ENCODE results near the gene PDZRN3. TPM values are rescaled to one million over a fixed set of nuclear protein-coding genes. Genes with fewer than 3 reads are reported as not detected.

PDZRN3 gene
- total and polyA plus RNA-seq, 10 donors = 1.5 to 5.5 (median 2.8) TPM

- no peak overlapping the region for H3K27ac ChIP-seq
- no peak for DNase-seq
- WGBS, 5 donors = 78 to 96% (median 87%) methylated on average over 2 to 3 of the region's 3 CpGs
- TF ChIP-seq POLR2AphosphoS5 (IDR thresholded peaks at IDR 0.05) = no peak
- no peak for TF ChIP-seq POLR2A (IDR thresholded peaks at IDR 0.05)
- no peak for TF ChIP-seq CTCF (IDR thresholded peaks at IDR 0.05 in 8 of 11, conservative IDR thresholded peaks at IDR 0.05 in 3 of 11)
- H3K4me1 ChIP-seq = peaks cover 0 to 6% (median 0%) of the 10 kb centered on the region in 6 donors
- H3K9me3 ChIP-seq = peaks cover 0 to 5% (median 0%) of the 10 kb centered on the region in 8 donors
- no peaks in the 10 kb centered on the region for H3K36me3 ChIP-seq
- H3K27me3 ChIP-seq (replicated peaks in 1 of 7) = peaks cover 0 to 11% (median 0%) of the 10 kb centered on the region in 7 donors
- no peak overlapping the region for H3K4me3 ChIP-seq
- intact Hi-C loops (cut with DNase I; ENCODE audit: low total_unique reads) = no loop called here
Observed at GRCh38 chr3:73419942-73420341, 204.8 kb downstream of the PDZRN3 start.

GRCh38 chr3:73419179-73419803 lies 205.4 kb downstream of the PDZRN3 start:
- Histone ChIP-seq H3K4me3 (no peak overlapping the region), H3K9me3 (peaks cover 0 to 5% (median 0%) of the 10 kb centered on the region in 8 donors), H3K4me1 (peaks cover 0 to 6% (median 0%) of the 10 kb centered on the region in 6 donors), H3K27ac (no peak overlapping the region), H3K36me3 (no peaks in the 10 kb centered on the region), H3K27me3 (replicated peaks in 1 of 7) (peaks cover 0 to 11% (median 0%) of the 10 kb centered on the region in 7 donors)
- no peak for TF ChIP-seq CTCF (IDR thresholded peaks at IDR 0.05 in 8 of 11, conservative IDR thresholded peaks at IDR 0.05 in 3 of 11)
- TF ChIP-seq POLR2A (IDR thresholded peaks at IDR 0.05) = no peak
- TF ChIP-seq POLR2AphosphoS5 (IDR thresholded peaks at IDR 0.05) = no peak
- intact Hi-C loops (cut with DNase I; ENCODE audit: low total_unique reads) = no loop called here
- no peak for DNase-seq
- WGBS, 5 donors = 83 to 88% (median 85%) methylated on average over 14 of the region's 14 CpGs

- peaks cover 0 to 5% (median 0%) of the 10 kb centered on the region in 8 donors for H3K9me3 ChIP-seq
- H3K4me3 ChIP-seq = no peak overlapping the region
- intact Hi-C loops (cut with DNase I; ENCODE audit: low total_unique reads) = no loop called here
- WGBS, 5 donors = 76 to 85% (median 83%) methylated on average over 4 of the region's 4 CpGs
- TF ChIP-seq POLR2A (IDR thresholded peaks at IDR 0.05) (no peak), POLR2AphosphoS5 (IDR thresholded peaks at IDR 0.05) (no peak), CTCF (IDR thresholded peaks at IDR 0.05 in 8 of 11, conservative IDR thresholded peaks at IDR 0.05 in 3 of 11) (no peak)
- H3K27me3 ChIP-seq (replicated peaks in 1 of 7) = peaks cover 0 to 11% (median 0%) of the 10 kb centered on the region in 7 donors
- H3K36me3 ChIP-seq = no peaks in the 10 kb centered on the region
- no peak overlapping the region for H3K27ac ChIP-seq
- peaks cover 0 to 6% (median 0%) of the 10 kb centered on the region in 6 donors for H3K4me1 ChIP-seq
- no peak for DNase-seq
Observed at GRCh38 chr3:73418681-73419080, 206.1 kb downstream of the PDZRN3 start.

- Histone ChIP-seq H3K36me3 (no peaks in the 10 kb centered on the region), H3K9me3 (no peaks in the 10 kb centered on the region), H3K4me3 (no peak overlapping the region), H3K27ac (no peak overlapping the region), H3K27me3 (replicated peaks in 1 of 7) (peaks cover 0 to 2% (median 0%) of the 10 kb centered on the region in 7 donors), H3K4me1 (no peaks in the 10 kb centered on the region)
- no peak for DNase-seq
- no peak for TF ChIP-seq POLR2A (IDR thresholded peaks at IDR 0.05)
- TF ChIP-seq POLR2AphosphoS5 (IDR thresholded peaks at IDR 0.05) = no peak
- no peak for TF ChIP-seq CTCF (IDR thresholded peaks at IDR 0.05 in 8 of 11, conservative IDR thresholded peaks at IDR 0.05 in 3 of 11)
- WGBS, 5 donors = 84 to 93% (median 88%) methylated on average over 2 of the region's 2 CpGs
- intact Hi-C loops (cut with DNase I; ENCODE audit: low total_unique reads) = no loop called here
Observed at GRCh38 chr3:73415118-73415517, 209.6 kb downstream of the PDZRN3 start.
